ENCODE measurements around the gene TOR1A.
"Not testable (repeated sequence)": the region's sequence is repeated elsewhere in the genome, so short reads cannot be mapped to it uniquely, and the experiment has no call there.

TOR1A gene

DNA sequence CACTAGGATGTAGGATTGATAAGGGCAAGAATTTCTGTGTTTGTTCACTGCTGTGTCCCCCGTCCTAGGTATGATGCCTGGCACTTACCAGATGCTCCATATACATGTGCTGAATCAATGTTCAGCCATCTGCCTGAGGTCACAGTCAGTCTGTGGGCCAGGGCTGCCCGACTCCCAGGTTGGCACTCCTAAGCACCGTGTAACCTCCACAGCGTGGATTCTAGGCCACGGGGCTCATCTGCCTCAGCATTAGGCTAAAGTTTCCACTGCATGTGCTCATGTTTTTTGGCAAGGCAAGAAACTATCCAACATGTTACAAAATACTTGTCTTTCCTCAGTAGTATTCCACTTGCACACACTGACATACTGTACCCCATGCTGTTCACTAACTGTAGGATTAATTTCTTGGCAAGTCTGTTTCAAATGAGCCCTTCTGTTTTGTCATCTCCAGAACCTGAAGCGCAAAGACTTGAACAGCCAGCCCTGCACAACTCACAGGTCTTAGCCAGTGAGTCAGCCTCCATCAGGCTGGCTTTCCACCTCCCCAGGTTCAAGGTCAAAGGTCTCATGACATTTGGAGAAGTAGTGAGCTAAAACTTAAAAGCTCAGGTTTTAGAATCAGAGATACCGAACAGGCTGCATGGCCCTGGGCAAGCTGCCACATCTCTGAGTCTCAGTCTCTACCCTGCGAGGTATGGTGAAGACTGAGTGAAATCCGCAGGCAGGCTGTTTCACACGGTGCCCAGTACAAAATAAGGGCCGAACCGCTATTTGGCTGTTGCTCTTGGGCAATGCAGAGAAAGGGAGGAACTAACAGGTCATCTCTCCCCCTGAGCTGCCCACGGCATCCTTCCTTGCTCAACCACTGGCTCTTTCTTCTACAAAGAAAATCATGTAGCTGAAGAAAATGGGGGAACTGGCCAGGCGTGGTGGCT is 7.2 kb downstream of the TOR1A start:
- DNase-seq (ENCODE audit: low spot score), result no peak

- no peak for DNase-seq (ENCODE audit: low spot score)
Measured at GRCh38 chr9:129815278-129815677, 8.7 kb downstream of the TOR1A start.

GRCh38 chr9:129814432-129815223 is 9.3 kb downstream of the TOR1A start:
- no peak for DNase-seq (ENCODE audit: low spot score)

DNA sequence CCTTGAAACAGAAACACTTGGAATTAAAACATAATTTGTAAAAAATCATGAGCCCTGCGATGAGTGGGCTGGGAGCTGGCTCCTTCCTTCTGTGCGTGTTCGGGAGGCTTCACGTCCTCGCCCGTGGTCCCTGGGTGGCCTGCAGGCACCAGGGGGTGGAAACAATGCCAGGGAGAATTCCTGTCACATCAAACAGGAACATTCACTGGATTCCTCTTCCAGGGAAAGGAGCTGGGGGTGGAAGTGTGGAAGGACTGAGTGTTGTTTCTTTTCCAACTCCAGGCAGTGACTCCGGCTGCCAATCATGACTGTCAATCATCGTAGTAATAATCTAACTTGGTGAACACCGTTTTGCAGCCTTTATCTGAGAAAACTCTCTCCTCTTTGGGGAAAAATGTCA is 10.3 kb downstream of the TOR1A start:
- DNase-seq (ENCODE audit: low spot score), result no peak

DNA sequence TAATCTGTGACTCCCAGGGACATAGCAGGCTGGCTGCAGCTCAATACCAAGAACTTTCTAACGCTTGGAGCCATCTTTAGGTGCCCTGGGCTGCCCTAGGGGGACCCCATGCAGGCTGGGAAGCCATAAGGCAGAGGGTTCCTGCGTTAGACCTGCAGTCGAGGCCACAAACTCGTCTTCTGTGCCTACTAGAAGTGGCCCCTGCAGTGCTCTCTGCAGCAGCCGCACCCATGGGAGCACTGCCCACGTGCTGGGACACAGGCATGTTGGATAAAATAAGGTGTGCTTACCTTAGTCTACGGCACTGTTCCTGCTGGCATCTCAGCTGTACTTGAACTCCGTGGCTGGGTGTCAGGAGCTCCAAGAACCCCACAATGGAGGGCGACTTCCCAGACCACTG is 11.6 kb downstream of the TOR1A start:
- no peak for DNase-seq (ENCODE audit: low spot score)

- DNase-seq (ENCODE audit: low spot score), result no peak
Measured at GRCh38 chr9:129811967-129812363, 12.0 kb downstream of the TOR1A start.

GRCh38 chr9:129810788-129811187 is 13.1 kb downstream of the TOR1A start:
- DNase-seq (ENCODE audit: low spot score), result peak; percentile 27

GRCh38 chr9:129810116-129810515 is 13.8 kb downstream of the TOR1A start:
- DNase-seq (ENCODE audit: low spot score), result no peak

DNA sequence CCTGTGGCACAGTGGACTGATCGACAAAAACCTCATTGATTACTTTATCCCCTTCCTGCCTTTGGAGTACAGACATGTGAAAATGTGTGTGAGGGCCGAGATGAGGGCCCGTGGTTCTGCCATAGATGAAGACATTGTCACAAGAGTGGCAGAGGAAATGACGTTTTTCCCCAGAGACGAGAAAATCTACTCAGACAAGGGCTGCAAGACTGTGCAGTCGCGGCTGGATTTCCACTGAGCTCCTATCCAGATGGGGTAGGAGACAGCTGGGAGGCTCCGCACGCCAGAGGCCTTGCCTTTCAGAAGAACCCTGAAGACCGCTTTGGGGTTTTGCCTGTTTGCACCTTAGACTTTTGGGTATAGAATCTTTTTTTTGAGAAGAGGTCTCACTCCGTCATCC is 14.6 kb downstream of the TOR1A start:
- no peak for DNase-seq (ENCODE audit: low spot score)

GRCh38 chr9:129806061-129806460 is 17.9 kb downstream of the TOR1A start:
- DNase-seq (ENCODE audit: low spot score), result no peak

GRCh38 chr9:129803676-129804060 is 20.3 kb downstream of the TOR1A start:
- DNase-seq (ENCODE audit: low spot score), result peak; percentile 31

- DNase-seq (ENCODE audit: low spot score), result peak; percentile 94
Measured at GRCh38 chr9:129802833-129803675, 20.9 kb downstream of the TOR1A start, which contains the start of gene TOR1B. Gene TOR1B (plus strand): TSS chr9:129803184. CDS start chr9:129803213, 29 bp downstream.

GRCh38 chr9:129801504-129801903 is 22.4 kb downstream of the TOR1A start:
- no peak for DNase-seq (ENCODE audit: low spot score)

DNA sequence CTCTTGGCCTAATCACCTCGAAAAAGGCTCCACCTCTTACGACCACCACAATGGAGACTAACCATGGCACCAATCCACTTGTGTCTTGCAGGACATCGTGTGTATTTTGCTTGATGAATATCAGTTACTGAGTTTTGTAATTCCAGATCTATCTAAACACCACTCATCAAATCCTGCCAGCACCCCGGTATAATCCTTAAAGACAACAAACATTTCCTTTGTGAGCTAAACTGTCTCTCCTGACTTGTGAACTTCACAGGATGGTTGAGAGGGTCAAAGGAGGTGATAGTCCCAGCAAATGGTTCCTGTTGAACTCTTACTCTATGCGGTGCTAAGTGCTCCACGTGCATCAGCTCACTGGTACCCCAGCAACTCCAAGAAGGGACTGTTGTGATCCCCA is 25.0 kb downstream of the TOR1A start:
- DNase-seq (ENCODE audit: low spot score), result no peak

DNA sequence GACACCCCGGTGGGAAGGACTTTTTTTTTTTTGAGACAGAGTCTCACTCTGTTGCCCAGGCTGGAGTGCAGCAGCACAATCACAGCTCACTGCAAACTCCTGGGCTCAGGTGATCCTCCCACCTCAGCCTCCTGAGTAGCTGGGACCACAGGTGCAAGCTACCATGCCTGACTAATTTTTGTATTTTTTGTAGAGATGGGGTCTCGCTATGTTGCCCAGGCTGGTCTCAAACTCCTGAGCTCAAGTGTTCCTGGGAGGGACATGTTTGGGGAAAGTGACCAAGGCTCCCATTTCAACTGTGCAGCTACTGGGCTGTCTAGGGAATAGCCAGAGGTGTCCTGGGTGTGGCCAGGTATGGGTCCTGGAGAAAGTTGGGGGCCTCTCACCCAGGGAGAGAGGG is 27.9 kb downstream of the TOR1A start:
- not testable (repeated sequence) for DNase-seq (ENCODE audit: low spot score)

DNA sequence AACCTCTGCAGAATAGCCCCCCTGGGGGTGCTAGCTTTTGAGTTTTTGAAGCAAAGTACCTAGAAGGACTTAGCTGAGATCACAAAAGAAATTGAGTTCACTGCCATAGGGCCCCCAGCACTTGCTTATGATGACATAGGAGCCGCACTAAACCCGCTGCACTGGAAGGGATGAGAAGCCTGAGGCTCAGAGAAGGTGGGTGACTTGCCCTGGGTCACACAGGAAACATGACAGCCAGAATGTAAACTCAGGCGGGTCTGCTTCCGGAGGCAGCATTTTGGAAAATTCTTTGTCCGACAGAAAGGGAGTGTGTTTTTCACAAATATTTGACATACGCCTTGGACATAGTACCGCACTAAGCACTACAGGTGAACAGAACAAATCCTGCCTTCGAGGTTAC is 29.4 kb downstream of the TOR1A start:
- no peak for DNase-seq (ENCODE audit: low spot score)

DNA sequence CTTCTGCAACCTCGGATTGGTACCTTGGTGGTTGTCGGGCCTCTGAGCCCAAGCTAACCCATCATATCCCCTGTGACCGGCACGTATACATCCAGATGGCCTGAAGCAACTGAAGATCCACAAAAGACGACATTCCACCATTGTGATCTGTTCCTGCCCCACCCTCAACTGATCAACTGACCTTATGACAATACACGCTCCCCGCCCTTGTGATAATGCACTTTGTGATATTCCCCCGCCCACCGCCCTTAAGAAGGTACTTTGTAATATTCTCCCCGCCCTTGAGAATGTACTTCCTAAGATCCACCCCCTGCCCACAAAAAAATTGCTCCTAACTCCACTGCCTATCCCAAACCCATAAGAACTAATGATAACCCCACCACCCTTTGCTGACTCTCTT is 37.5 kb downstream of the TOR1A start:
- DNase-seq (ENCODE audit: low spot score), result no peak

- no peak for DNase-seq (ENCODE audit: low spot score)
Measured at GRCh38 chr9:129785866-129786265, 38.1 kb downstream of the TOR1A start.

- DNase-seq (ENCODE audit: low spot score), result not testable (repeated sequence)
Measured at GRCh38 chr9:129784970-129785369, 39.0 kb downstream of the TOR1A start.

- DNase-seq (ENCODE audit: low spot score), result peak; percentile 75
Measured at GRCh38 chr9:129783516-129784361, 40.2 kb downstream of the TOR1A start.

DNA sequence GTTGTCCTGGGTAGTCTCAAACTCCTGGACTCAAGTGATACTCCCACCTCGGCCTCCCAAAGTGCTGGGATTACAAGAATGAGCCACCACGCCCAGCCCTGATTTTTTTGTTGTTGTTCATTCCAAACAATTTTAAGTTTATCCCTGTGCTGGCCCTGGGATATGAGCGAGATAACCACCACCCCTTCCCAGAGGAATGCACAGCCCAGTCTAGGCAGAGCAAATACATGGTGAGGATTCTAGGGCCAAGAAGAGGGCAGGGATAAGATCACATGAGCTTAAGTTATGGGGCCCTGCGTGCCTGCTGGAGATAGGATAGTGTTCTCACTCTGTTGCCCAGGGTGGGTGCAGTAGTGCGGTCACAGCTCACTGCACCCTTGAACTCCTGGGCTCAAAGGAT is 42.0 kb downstream of the TOR1A start:
- DNase-seq (ENCODE audit: low spot score), result no peak
